Natural killer cell (primary cell): ENCODE data around the gene ROBO1. TPM values are rescaled to one million over a fixed set of nuclear protein-coding genes. Genes with fewer than 3 reads are reported as not detected.

Source experiments
- ATAC-seq, 3 donors: fragments of 150-1000 bp in 2 of 3; fragments of 200-7000 bp in 1 of 3; cut with Tn5 transposase; 1 replicate in 1 of 3; 2 replicates in 2 of 3; pipeline ENCODE4 v1.10.0; 2021; ENCODE audit warnings: mild to moderate bottlenecking in 2 of 3, moderate library complexity in 2 of 3
- DNase-seq, 2 donors: peaks; one replicate each; pipeline versions ENCODE4 v3.0.0 to v3.0.0-alpha.2; 2013 to 2021; ENCODE audit warnings: mixed read lengths in 1 of 2
- H3K27ac ChIP-seq: one replicate; pipeline ENCODE4 v1.5.1; 2013; ENCODE audit warnings: mild to moderate bottlenecking, low read length
- H3K27me3 ChIP-seq: one replicate; pipeline ENCODE4 v1.6.1; 2013; ENCODE audit warnings: low read length; ENCODE audit not compliant: control insufficient read depth, insufficient read depth
- H3K36me3 ChIP-seq: one replicate; pipeline ENCODE4 v1.6.1; 2013; ENCODE audit warnings: low read length; ENCODE audit not compliant: control insufficient read depth, insufficient read depth
- H3K4me1 ChIP-seq: one replicate; pipeline ENCODE4 v1.6.1; 2013; ENCODE audit warnings: low read length; ENCODE audit not compliant: control insufficient read depth, insufficient read depth
- H3K4me3 ChIP-seq: one replicate; pipeline ENCODE4 v1.5.1; 2013; ENCODE audit warnings: low read length
- H3K9me3 ChIP-seq: one replicate; pipeline ENCODE4 v1.6.1; 2013; ENCODE audit warnings: low read length; ENCODE audit not compliant: control insufficient read depth, insufficient read depth
- H3K27ac Mint-ChIP-seq, 2 donors: one replicate each; pipeline ENCODE4 v1.8.0; 2022; ENCODE audit warnings: mild to moderate bottlenecking in 2 of 2, mixed read lengths in 2 of 2, moderate library complexity in 1 of 2
- H3K27me3 Mint-ChIP-seq, 2 donors: one replicate each; pipeline ENCODE4 v1.8.0; 2022; ENCODE audit warnings: low read depth in 2 of 2, mixed read lengths in 2 of 2
- H3K36me3 Mint-ChIP-seq: one replicate; pipeline ENCODE4 v1.8.0; 2022; ENCODE audit warnings: mixed read lengths
- H3K4me1 Mint-ChIP-seq, 2 donors: one replicate each; pipeline ENCODE4 v1.8.0; 2022; ENCODE audit warnings: mixed read lengths in 2 of 2
- H3K4me3 Mint-ChIP-seq: one replicate; pipeline ENCODE4 v1.8.0; 2022; ENCODE audit warnings: mild to moderate bottlenecking, moderate library complexity, mixed read lengths
- H3K9me3 Mint-ChIP-seq, 2 donors: one replicate each; pipeline ENCODE4 v1.8.0; 2022; ENCODE audit warnings: mixed read lengths in 2 of 2
- CTCF ChIP-seq: fragments of 200-600 bp; IDR thresholded peaks from one replicate; pipeline ENCODE4 v1.8.0; 2022; ENCODE audit warnings: antibody characterized with exemption
- WGBS: methylation state at CpG from one replicate; pipeline ENCODE4 v1.1.7; 2013; ENCODE audit warnings: missing lambda C conversion rate; ENCODE audit not compliant: insufficient coverage; 5-methylcytosine and 5-hydroxymethylcytosine counted together
- intact Hi-C: fragments of 100-400 bp; cut with micrococcal nuclease; formaldehyde crosslinking; loops from one replicate; pipeline ENCODE4 v1.14.2; 2022
- total RNA-seq, 4 donors: library from RNA; stranded (reverse); fragments of 120-200 nt in 1 of 4; gene quantifications; one replicate each; pipeline versions ENCODE4 v1.2.3 to v1.2.4, GENCODE V29; 2013 to 2022

ROBO1 gene
- total RNA-seq, 3 donors from 2014 or later (not counting 1 experiment from before 2014, with no cell fraction given): 0.07 TPM; not detected in 2

- H3K36me3 ChIP-seq: no peaks in the 10 kb centered on the region
- ATAC-seq (no peak), DNase-seq (no peak)
- Mint-ChIP-seq H3K27me3 (no peaks in the 10 kb centered on the region), H3K9me3 (peaks cover 5 to 6% of the 10 kb centered on the region in 2 donors), H3K4me3 (no peak overlapping the region), H3K4me1 (no peaks in the 10 kb centered on the region), H3K27ac (no peak overlapping the region), H3K36me3 (no peaks in the 10 kb centered on the region)
- WGBS: 67% methylated on average over 2 of the region's 3 CpGs
- no peak overlapping the region for H3K4me3 ChIP-seq
- no peaks in the 10 kb centered on the region for H3K9me3 ChIP-seq
- H3K4me1 ChIP-seq: no peaks in the 10 kb centered on the region
- no peaks in the 10 kb centered on the region for H3K27me3 ChIP-seq
- intact Hi-C loops: no loop called here
- no peak for TF ChIP-seq CTCF
- no peak overlapping the region for H3K27ac ChIP-seq
Observed at GRCh38 chr3:78872195-78872594, 895.6 kb downstream of the ROBO1 start.

DNA sequence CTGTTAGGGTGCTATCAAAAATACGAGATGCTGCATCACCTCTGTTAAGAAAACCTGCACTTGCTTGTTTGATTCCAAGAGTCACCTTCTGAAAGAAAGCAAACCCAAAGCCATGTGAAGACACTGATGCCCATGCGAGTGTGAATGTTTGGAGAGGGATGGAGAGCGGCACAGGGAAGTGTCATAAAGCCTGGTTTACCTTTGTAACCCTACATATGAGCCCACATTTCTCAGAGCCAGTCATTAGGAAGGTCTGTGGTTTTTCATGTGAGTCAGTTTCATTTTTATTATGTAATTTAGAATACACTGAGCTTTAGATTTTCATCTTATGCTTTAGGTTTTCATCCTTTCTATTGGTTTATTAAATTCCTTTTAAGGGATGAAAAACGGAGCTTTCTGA, 896.8 kb downstream of the ROBO1 start:
- Histone ChIP-seq H3K27me3 (no peaks in the 10 kb centered on the region), H3K36me3 (no peaks in the 10 kb centered on the region), H3K4me3 (no peak overlapping the region), H3K9me3 (no peaks in the 10 kb centered on the region), H3K4me1 (no peaks in the 10 kb centered on the region), H3K27ac (no peak overlapping the region)
- no peaks in the 10 kb centered on the region for H3K27me3 Mint-ChIP-seq
- H3K4me1 Mint-ChIP-seq: no peaks in the 10 kb centered on the region
- 88% methylated on average over 2 of the region's 4 CpGs for WGBS
- no peak for ATAC-seq
- DNase-seq: no peak
- H3K27ac Mint-ChIP-seq: no peak overlapping the region
- TF ChIP-seq CTCF: no peak
- H3K4me3 Mint-ChIP-seq: no peak overlapping the region
- intact Hi-C loops: no loop called here
- no peaks in the 10 kb centered on the region for H3K36me3 Mint-ChIP-seq
- H3K9me3 Mint-ChIP-seq: peaks cover 2 to 6% of the 10 kb centered on the region in 2 donors

DNA sequence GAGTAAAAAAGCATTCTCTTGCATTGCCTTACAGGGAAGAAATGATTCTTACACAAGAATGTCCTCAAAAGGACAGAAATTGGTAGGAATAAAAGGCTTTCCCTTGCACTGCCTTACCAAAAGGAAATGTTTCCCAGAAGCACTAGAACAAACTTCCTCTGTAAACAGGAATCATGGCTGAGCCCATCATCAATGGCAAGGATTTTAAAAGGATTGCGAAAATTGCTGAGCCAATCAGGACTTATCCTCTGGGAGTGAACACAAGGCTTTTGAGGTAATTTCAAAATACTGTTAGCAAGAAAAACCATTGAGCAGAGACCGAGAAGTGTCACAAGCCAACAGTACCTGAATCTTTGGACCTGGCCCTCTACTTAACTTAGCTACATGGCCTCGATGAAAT, 897.3 kb downstream of the ROBO1 start:
- Mint-ChIP-seq H3K36me3 (no peaks in the 10 kb centered on the region), H3K27me3 (no peaks in the 10 kb centered on the region), H3K4me1 (no peaks in the 10 kb centered on the region), H3K4me3 (no peak overlapping the region), H3K9me3 (peaks cover 2 to 6% of the 10 kb centered on the region in 2 donors), H3K27ac (no peak overlapping the region)
- no peak for DNase-seq
- intact Hi-C loops: no loop called here
- Histone ChIP-seq H3K27ac (no peak overlapping the region), H3K36me3 (no peaks in the 10 kb centered on the region), H3K4me1 (no peaks in the 10 kb centered on the region), H3K9me3 (no peaks in the 10 kb centered on the region), H3K4me3 (no peak overlapping the region), H3K27me3 (no peaks in the 10 kb centered on the region)
- WGBS: 84% methylated on average over 2 of the region's 3 CpGs
- ATAC-seq: no peak
- no peak for TF ChIP-seq CTCF

DNA sequence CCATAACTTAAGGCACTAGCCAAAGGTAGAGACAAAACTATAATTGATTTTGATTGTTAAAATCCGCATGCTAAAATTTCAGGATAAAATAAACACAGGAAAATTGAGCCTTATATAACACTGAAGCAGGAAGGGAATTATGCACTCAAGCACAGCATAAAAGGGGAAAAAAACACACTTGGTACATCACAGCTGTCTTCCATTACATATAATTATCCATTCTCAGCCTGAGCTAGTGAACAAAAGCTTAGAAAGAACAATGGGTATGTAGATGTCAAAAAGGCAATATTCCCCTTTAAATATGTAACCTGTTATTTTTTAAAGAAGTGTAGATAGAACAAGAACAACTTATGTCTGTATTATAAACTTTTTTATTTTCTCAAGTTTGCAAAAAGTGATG, 899.2 kb downstream of the ROBO1 start:
- Mint-ChIP-seq H3K4me3 (no peak overlapping the region), H3K27me3 (no peaks in the 10 kb centered on the region), H3K36me3 (no peaks in the 10 kb centered on the region), H3K9me3 (peaks cover 2 to 3% of the 10 kb centered on the region in 2 donors), H3K27ac (no peak overlapping the region), H3K4me1 (no peaks in the 10 kb centered on the region)
- intact Hi-C loops: no loop called here
- Histone ChIP-seq H3K36me3 (no peaks in the 10 kb centered on the region), H3K4me3 (no peak overlapping the region), H3K9me3 (no peaks in the 10 kb centered on the region), H3K4me1 (no peaks in the 10 kb centered on the region), H3K27ac (no peak overlapping the region), H3K27me3 (no peaks in the 10 kb centered on the region)
- DNase-seq (no peak), ATAC-seq (no peak)
- WGBS: 100% methylated on average over 1 of the region's 1 CpG
- no peak for TF ChIP-seq CTCF
